Fibroblast of lung (primary cell): Measurements from ENCODE around the gene GPR42.

Experiments
- EZH2 ChIP-seq: IDR thresholded peaks from 2 replicates; pipeline ENCODE4 v1.5.1; 2012; ENCODE audit warnings: low read length, control low read depth, mild to moderate bottlenecking; ENCODE audit errors: missing control alignments
- TF ChIP-seq, protein P1 (sequence below), 2 donors: IDR thresholded peaks in 1 of 2; conservative IDR thresholded peaks in 1 of 2; 1 replicate in 1 of 2; 2 replicates in 1 of 2; pipeline ENCODE4 v1.5.1; 2011 to 2012; ENCODE audit warnings: low read length in 2 of 2, control low read depth in 1 of 2, inconsistent platforms in 1 of 2, low read depth in 1 of 2, mild to moderate bottlenecking in 1 of 2

DNA sequence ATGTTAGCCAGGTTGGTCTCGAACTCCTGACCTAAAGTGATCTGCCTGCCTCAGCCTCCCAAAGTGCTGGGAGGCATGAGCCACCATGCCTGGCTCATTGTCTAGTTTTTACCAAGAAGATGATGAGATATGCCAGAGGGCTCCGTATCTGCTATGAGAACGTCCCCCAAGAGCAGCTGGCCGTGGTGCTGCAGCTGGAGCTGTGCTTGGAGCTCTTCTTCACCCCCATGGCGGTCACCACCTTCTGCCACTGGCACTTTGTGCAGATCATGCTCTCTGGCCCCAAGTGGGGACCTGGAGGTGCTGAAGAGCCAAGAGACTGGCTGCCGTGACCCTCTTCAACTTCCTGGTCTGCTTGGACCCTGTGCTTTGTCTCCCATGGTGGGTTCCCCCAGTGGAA lies 36.8 kb downstream of the GPR42 start:
- TF ChIP-seq, protein P1, sequence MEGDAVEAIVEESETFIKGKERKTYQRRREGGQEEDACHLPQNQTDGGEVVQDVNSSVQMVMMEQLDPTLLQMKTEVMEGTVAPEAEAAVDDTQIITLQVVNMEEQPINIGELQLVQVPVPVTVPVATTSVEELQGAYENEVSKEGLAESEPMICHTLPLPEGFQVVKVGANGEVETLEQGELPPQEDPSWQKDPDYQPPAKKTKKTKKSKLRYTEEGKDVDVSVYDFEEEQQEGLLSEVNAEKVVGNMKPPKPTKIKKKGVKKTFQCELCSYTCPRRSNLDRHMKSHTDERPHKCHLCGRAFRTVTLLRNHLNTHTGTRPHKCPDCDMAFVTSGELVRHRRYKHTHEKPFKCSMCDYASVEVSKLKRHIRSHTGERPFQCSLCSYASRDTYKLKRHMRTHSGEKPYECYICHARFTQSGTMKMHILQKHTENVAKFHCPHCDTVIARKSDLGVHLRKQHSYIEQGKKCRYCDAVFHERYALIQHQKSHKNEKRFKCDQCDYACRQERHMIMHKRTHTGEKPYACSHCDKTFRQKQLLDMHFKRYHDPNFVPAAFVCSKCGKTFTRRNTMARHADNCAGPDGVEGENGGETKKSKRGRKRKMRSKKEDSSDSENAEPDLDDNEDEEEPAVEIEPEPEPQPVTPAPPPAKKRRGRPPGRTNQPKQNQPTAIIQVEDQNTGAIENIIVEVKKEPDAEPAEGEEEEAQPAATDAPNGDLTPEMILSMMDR (conservative IDR thresholded peaks at IDR 0.05 in 1 of 2, IDR thresholded peaks at IDR 0.05 in 1 of 2; ENCODE audit: low read depth in 1 of 2, low read length in 2 of 2): no peak
- TF ChIP-seq EZH2: no peak
